Stimulated activated CD4-positive, alpha-beta T cell treated with anti-CD3 and anti-CD28 coated beads, Interleukin-12 subunit alpha, Interleukin-12 subunit beta, amount 100 ng/mL, for 24 hours (primary cell): Measurements from ENCODE around the gene DNAL1.

ENCODE experiments used
- DNase-seq, 2 experiments: peaks; one replicate each; pipeline ENCODE4 v3.0.0-alpha.2; 2020; ENCODE audit warnings: low read depth in 2 of 2

The DNAL1 gene

DNA sequence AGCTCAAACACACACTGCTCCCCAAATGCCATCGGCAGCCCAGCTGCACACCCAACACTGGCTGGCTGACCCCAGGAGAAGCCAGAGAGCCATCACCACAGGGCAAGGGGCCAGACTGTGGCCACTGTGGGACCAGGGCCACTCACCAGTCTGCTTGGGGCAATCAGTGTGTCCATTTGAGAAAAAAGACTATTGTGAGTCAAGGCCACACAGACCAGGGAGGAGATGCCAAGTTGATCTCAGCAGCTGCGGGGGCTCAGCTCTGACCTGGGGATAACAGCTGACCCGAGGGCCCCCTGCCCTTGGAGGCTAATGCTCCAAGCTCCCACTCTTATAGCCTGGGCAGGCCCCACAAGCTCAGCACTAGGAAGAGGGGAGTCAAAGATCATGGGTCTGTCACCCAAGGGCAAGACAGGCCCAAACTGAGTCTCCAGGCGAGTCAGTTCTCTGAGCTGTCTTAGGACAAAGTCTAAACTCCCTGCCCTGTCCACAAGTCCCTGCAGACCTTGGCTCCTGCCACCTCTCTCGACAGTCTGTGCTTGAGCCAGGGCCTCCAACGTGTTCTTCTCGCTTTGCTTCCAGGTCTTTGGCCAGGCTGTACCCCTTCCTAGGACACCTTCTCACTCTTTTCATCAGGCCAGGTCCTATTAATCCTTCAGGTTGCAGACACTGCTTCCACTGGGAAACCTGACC is 99.5 kb downstream of the DNAL1 start:
- no peak for DNase-seq

DNA sequence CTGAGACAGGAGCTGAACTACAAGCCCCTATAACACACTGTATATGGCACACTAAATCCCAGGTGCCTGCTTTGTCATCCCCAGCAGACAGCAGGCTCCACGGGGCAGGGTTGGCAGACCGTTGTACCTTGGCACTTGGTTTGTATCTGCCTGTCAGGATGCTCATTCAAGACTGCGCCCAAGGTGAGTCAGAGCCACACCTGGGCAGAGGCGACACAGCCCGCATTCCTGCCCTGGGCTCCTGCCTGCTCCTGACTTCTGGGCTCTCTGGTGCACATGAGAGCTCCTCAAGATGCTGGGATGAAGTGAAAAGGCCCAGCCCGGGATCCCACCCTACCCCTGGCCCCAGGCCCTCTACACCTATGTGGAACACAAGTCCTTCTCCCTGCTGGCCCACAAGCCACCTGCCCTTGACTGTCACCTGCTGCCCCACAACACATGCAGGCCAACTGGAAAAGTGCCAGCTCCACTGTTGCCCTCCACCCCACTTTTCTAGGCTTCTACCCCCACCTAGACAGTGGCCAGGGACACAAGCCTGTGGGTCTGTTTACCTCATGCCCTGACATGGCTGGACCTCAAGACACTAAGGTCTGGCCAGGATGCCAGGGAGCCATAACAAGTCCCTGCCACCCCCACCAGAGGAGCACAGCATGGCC is 100.2 kb downstream of the DNAL1 start:
- no peak for DNase-seq

DNA sequence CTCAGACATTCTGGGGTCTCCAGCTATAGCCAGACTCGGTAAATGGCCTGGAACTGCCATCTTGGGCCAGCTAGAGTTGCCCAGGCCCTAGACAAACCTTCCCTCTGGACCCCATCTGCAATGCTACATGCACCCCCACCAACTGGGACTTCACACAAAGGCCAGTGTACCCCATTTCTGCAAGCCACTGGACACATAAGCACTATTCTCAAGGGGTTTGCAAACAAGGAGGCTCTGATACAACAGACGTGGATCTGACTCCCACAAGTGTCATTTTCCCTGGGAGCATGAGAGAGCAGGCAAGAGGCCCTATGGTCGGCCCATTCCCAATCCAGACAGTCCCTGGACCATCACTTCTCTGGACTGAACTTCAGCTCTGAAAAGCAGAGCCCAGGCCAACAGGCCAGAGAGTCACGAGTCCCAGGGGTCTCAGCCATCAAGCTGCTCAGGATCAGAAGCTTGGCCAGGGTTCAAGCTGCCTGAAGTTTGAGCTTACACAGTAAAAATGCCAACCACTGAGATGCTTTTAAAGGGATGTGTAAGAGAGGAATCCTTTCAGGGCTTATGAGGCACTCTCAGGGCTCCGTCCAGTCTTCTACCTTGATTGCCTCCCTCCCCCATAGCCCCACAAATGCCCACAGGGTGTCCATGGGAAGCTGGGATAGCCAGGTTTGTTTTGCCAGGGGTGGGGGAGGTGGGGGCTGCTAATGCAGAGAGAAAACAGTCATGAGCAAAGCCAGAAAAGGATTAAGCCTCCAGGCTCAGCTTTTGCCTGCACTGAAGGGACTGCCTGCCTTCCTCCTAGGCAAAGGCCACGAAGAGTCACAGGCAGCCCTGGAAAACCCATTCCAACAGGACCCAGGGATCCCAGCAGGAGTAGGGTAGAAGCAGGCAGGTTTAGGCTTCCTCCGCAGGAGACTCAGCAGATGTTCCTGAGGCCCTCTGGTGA is 101.1 kb downstream of the DNAL1 start:
- DNase-seq: no peak

DNA sequence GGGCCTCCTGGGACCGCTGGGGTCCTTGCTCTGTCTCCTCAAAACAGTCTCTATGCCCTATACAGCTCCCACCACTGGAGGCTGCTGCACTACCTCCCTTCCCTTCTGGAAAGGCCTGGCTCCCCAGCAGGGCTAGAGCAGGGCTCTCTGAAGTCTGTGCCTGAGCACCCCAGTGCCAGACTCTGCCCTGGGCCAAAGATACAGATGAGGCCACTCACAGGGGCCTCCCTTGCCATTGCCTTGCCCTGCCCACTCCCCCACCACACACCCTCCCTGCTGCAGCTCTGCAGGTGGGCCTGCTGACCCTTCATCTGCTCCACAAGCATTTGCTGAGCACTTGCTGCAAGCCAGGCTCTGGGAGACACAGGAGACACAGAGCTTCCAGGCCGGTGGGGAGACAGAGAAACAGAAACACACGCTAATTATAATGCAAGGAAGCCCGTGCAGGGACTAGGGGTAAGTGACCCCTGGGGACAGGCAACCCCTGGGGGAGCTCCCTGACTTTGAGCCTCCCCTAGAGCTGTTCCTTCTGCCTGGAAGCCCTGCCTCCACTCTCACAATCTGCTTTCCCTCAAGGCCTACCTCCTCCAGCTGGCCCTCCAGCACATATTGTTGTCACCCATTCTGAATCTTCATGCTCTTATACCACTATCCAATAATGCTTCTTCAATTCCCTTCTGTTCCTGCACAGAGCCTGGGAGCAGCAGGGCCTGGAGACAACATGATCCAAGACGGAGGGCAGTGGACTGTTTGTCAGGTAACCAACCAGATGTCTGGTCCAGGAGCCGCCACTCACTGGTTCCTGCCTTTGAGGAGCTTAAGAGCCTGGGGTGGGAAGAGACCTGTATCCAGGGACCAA is 102.0 kb downstream of the DNAL1 start:
- no peak for DNase-seq

GRCh38 chr14:73747379-73748211 is 102.8 kb downstream of the DNAL1 start:
- DNase-seq: no peak

- no peak for DNase-seq
Measured at GRCh38 chr14:73748858-73749357, 104.1 kb downstream of the DNAL1 start.

- no peak for DNase-seq
Measured at GRCh38 chr14:73749706-73750530, 105.1 kb downstream of the DNAL1 start.

- DNase-seq: no peak
Measured at GRCh38 chr14:73750531-73750901, 105.7 kb downstream of the DNAL1 start.

GRCh38 chr14:73751157-73751691 is 106.4 kb downstream of the DNAL1 start:
- DNase-seq: no peak

- no peak for DNase-seq
Measured at GRCh38 chr14:73752297-73752992, 107.7 kb downstream of the DNAL1 start.
